K562 (cell line): ENCODE results near the gene APEX2.

Experiments
- HIVEP1 ChIP-seq: fragments of 250-450 bp; sonication (Bioruptor Pico); IDR thresholded peaks from 2 replicates; pipeline ENCODE4 v1.4.0; 2020; ENCODE audit warnings: mild to moderate bottlenecking
- HNRNPK ChIP-seq: fragments of 200-400 bp; formaldehyde crosslinking; IDR thresholded peaks from one replicate; pipeline ENCODE4 v1.6.1; 2018; ENCODE audit warnings: mild to moderate bottlenecking, low read depth, low read length; ENCODE audit not compliant: poor library complexity, severe bottlenecking
- MEF2A ChIP-seq: IDR thresholded peaks from 2 replicates; pipeline ENCODE4 v1.6.1; 2011; ENCODE audit warnings: low read depth, mild to moderate bottlenecking, low read length, moderate library complexity; ENCODE audit not compliant: control insufficient read depth
- RBM22 ChIP-seq: fragments of 200-400 bp; formaldehyde crosslinking; IDR thresholded peaks from 2 replicates; pipeline ENCODE4 v1.6.1; 2018; ENCODE audit warnings: low read length, low read depth; ENCODE audit not compliant: poor library complexity, severe bottlenecking
- SPI1 ChIP-seq: IDR thresholded peaks from 2 replicates; pipeline ENCODE4 v1.6.1; 2011; ENCODE audit warnings: low read depth, low read length, control low read depth, borderline replicate concordance
- TAF1 ChIP-seq: IDR thresholded peaks from 2 replicates; pipeline ENCODE4 v1.6.1; 2011; ENCODE audit warnings: mild to moderate bottlenecking, low read length, moderate library complexity; ENCODE audit not compliant: insufficient read depth, control insufficient read depth, severe bottlenecking; ENCODE audit errors: extremely low read depth
- ZNF165 ChIP-seq: fragments of 250-450 bp; sonication (Bioruptor Pico); IDR thresholded peaks from 2 replicates; pipeline ENCODE4 v1.4.0; 2020; ENCODE audit warnings: borderline replicate concordance
- TF ChIP-seq, protein P1 (sequence below): fragments of 250-450 bp; sonication (Bioruptor Pico); IDR thresholded peaks from 2 replicates; pipeline ENCODE4 v1.5.0; 2020; ENCODE audit warnings: mild to moderate bottlenecking, borderline replicate concordance
- TF ChIP-seq, protein P2 (sequence below), 3 experiments: IDR thresholded peaks in 2 of 3; conservative IDR thresholded peaks in 1 of 3; 2 replicates each; pipeline ENCODE4 v1.5.1; 2011 to 2012; ENCODE audit warnings: low read length in 3 of 3, mild to moderate bottlenecking in 3 of 3, control low read depth in 2 of 3, improper control_type of control experiment in 1 of 3, inconsistent platforms in 1 of 3, low read depth in 1 of 3, mixed read lengths in 1 of 3, moderate library complexity in 1 of 3; ENCODE audit not compliant: insufficient read depth in 2 of 3
- TF ChIP-seq, protein P3 (sequence below): fragments of 250-450 bp; sonication (Bioruptor Pico); IDR thresholded peaks from 2 replicates; pipeline ENCODE4 v1.8.0; 2021; ENCODE audit warnings: borderline replicate concordance, mild to moderate bottlenecking, moderate library complexity; ENCODE audit not compliant: poor library complexity, severe bottlenecking

GRCh38 chrX:55004231-55004630 is 4.1 kb downstream of the APEX2 start:
- TF ChIP-seq MEF2A (no peak), HNRNPK (no peak), SPI1 (no peak), ZNF165 (no peak), RBM22 (no peak), TAF1 (no peak), HIVEP1 (CRISPR knock-in tag) (no peak)
- TF ChIP-seq, protein P1, sequence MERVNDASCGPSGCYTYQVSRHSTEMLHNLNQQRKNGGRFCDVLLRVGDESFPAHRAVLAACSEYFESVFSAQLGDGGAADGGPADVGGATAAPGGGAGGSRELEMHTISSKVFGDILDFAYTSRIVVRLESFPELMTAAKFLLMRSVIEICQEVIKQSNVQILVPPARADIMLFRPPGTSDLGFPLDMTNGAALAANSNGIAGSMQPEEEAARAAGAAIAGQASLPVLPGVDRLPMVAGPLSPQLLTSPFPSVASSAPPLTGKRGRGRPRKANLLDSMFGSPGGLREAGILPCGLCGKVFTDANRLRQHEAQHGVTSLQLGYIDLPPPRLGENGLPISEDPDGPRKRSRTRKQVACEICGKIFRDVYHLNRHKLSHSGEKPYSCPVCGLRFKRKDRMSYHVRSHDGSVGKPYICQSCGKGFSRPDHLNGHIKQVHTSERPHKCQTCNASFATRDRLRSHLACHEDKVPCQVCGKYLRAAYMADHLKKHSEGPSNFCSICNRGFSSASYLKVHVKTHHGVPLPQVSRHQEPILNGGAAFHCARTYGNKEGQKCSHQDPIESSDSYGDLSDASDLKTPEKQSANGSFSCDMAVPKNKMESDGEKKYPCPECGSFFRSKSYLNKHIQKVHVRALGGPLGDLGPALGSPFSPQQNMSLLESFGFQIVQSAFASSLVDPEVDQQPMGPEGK (CRISPR knock-in tag), result no peak
- TF ChIP-seq, protein P2, sequence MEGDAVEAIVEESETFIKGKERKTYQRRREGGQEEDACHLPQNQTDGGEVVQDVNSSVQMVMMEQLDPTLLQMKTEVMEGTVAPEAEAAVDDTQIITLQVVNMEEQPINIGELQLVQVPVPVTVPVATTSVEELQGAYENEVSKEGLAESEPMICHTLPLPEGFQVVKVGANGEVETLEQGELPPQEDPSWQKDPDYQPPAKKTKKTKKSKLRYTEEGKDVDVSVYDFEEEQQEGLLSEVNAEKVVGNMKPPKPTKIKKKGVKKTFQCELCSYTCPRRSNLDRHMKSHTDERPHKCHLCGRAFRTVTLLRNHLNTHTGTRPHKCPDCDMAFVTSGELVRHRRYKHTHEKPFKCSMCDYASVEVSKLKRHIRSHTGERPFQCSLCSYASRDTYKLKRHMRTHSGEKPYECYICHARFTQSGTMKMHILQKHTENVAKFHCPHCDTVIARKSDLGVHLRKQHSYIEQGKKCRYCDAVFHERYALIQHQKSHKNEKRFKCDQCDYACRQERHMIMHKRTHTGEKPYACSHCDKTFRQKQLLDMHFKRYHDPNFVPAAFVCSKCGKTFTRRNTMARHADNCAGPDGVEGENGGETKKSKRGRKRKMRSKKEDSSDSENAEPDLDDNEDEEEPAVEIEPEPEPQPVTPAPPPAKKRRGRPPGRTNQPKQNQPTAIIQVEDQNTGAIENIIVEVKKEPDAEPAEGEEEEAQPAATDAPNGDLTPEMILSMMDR (IDR thresholded peaks at IDR 0.05 in 2 of 3, conservative IDR thresholded peaks at IDR 0.05 in 1 of 3; ENCODE audit: insufficient read depth in 2 of 3, low read depth in 1 of 3, low read length in 3 of 3), result no peak
- TF ChIP-seq, protein P3, sequence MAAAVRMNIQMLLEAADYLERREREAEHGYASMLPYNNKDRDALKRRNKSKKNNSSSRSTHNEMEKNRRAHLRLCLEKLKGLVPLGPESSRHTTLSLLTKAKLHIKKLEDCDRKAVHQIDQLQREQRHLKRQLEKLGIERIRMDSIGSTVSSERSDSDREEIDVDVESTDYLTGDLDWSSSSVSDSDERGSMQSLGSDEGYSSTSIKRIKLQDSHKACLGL (CRISPR knock-in tag), result no peak
